ENCODE data around the gene IL10RA.

DNA sequence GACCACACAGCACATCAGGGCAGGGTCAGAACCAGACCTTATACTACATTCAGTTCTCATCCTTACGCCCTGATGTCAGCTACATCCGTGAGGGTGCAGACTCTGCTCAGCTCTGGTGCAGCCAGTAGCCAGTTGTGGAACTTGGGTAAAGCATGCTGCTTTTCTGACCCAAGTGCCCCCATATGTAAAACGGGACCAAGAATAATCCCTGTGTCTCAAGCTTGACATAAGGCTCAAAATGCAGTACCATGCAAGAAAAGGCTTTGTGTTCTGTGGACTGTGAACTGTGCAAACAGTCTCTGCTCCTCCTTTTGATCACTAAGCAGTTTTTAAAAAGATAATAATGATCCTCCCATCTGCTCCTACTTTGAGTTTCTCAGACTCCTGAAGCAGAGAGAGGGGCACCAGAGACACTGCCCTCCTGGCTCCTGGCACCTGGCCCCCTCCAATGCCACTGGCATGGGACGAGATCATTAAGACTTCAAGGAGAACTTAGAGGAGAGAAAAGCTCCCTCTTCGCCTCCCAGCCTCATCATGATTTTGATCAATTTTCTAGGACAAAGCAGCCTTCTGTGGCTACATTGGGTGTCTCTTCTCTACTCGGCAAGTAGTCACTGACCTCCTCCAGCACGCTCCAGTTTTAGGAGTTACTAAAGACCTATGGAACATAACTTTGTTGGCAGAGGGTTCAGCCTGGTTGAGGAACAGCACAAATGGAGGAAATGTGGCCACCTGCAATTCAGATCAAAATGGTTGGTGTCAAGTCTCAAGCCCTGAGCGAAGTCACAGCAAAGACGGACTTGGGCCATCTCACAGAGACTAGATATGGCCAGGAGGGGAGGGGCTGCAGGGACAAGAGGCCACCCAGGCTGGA is 23.9 kb downstream of the IL10RA start:
- TF ChIP-seq, protein P1, sequence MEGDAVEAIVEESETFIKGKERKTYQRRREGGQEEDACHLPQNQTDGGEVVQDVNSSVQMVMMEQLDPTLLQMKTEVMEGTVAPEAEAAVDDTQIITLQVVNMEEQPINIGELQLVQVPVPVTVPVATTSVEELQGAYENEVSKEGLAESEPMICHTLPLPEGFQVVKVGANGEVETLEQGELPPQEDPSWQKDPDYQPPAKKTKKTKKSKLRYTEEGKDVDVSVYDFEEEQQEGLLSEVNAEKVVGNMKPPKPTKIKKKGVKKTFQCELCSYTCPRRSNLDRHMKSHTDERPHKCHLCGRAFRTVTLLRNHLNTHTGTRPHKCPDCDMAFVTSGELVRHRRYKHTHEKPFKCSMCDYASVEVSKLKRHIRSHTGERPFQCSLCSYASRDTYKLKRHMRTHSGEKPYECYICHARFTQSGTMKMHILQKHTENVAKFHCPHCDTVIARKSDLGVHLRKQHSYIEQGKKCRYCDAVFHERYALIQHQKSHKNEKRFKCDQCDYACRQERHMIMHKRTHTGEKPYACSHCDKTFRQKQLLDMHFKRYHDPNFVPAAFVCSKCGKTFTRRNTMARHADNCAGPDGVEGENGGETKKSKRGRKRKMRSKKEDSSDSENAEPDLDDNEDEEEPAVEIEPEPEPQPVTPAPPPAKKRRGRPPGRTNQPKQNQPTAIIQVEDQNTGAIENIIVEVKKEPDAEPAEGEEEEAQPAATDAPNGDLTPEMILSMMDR (IDR thresholded peaks at IDR 0.05; ENCODE audit: low read depth, low read length) = no peak
- no peak for TF ChIP-seq EZH2phosphoT487 (IDR thresholded peaks at IDR 0.05; ENCODE audit: low read depth)

All from OCI-LY3 (cell line).